Endothelial cell of umbilical vein (primary cell): Measurements from ENCODE around the gene IL3RA.

ENCODE experiments used
- EZH2 ChIP-seq: IDR thresholded peaks from 2 replicates; pipeline ENCODE4 v1.6.1; 2012; ENCODE audit warnings: borderline replicate concordance, low read depth, mild to moderate bottlenecking, moderate library complexity, low read length, inconsistent platforms; ENCODE audit not compliant: severe bottlenecking
- FOS ChIP-seq: IDR thresholded peaks from 2 replicates; pipeline ENCODE4 v1.6.1; 2011; ENCODE audit warnings: mild to moderate bottlenecking, low read length, moderate library complexity, borderline replicate concordance; ENCODE audit not compliant: insufficient read depth
- GATA2 ChIP-seq: IDR thresholded peaks from 2 replicates; pipeline ENCODE4 v1.7.0; 2011; ENCODE audit warnings: low read depth, mild to moderate bottlenecking, moderate library complexity, mixed read lengths, low read length; ENCODE audit not compliant: insufficient read length, insufficient read depth
- MYC ChIP-seq: IDR thresholded peaks from one replicate; pipeline ENCODE4 v1.6.1; 2011; ENCODE audit warnings: mild to moderate bottlenecking, low read depth, low read length
- POLR2A ChIP-seq: IDR thresholded peaks from 2 replicates; pipeline ENCODE4 v1.6.1; 2012; ENCODE audit warnings: low read depth, mild to moderate bottlenecking, control low read depth, low read length
- POLR2AphosphoS5 ChIP-seq: IDR thresholded peaks from 2 replicates; pipeline ENCODE4 v1.6.1; 2012; ENCODE audit warnings: low read depth, mild to moderate bottlenecking, control low read depth, low read length, moderate library complexity; ENCODE audit not compliant: insufficient read depth
- TF ChIP-seq, protein P1 (sequence below), 2 donors: IDR thresholded peaks; 1 replicate in 1 of 2; 2 replicates in 1 of 2; pipeline ENCODE4 v1.5.1; 2011; ENCODE audit warnings: low read length in 2 of 2, mild to moderate bottlenecking in 2 of 2, moderate library complexity in 2 of 2, control low read depth in 1 of 2, inconsistent platforms in 1 of 2, low read depth in 1 of 2; ENCODE audit not compliant: insufficient read depth in 1 of 2; ENCODE audit errors: extremely low read depth in 1 of 2
- TF ChIP-seq, protein P2 (sequence below): IDR thresholded peaks from 2 replicates; pipeline ENCODE4 v1.6.1; 2011; ENCODE audit not compliant: insufficient read depth, insufficient read length

GRCh38 chrX:1393871-1394615, 57.5 kb downstream of the IL3RA start:
- TF ChIP-seq POLR2A: no peak
- no peak for TF ChIP-seq EZH2
- TF ChIP-seq, protein P1, sequence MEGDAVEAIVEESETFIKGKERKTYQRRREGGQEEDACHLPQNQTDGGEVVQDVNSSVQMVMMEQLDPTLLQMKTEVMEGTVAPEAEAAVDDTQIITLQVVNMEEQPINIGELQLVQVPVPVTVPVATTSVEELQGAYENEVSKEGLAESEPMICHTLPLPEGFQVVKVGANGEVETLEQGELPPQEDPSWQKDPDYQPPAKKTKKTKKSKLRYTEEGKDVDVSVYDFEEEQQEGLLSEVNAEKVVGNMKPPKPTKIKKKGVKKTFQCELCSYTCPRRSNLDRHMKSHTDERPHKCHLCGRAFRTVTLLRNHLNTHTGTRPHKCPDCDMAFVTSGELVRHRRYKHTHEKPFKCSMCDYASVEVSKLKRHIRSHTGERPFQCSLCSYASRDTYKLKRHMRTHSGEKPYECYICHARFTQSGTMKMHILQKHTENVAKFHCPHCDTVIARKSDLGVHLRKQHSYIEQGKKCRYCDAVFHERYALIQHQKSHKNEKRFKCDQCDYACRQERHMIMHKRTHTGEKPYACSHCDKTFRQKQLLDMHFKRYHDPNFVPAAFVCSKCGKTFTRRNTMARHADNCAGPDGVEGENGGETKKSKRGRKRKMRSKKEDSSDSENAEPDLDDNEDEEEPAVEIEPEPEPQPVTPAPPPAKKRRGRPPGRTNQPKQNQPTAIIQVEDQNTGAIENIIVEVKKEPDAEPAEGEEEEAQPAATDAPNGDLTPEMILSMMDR (IDR thresholded peaks at IDR 0.05; ENCODE audit: extremely low read depth in 1 of 2, insufficient read depth in 1 of 2, low read depth in 1 of 2, low read length in 2 of 2): no peak
- TF ChIP-seq POLR2AphosphoS5: no peak
- no peak for TF ChIP-seq MYC
- no peak for TF ChIP-seq GATA2
- TF ChIP-seq, protein P2, sequence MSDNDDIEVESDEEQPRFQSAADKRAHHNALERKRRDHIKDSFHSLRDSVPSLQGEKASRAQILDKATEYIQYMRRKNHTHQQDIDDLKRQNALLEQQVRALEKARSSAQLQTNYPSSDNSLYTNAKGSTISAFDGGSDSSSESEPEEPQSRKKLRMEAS: no peak
- no peak for TF ChIP-seq FOS
